ENCODE measurements around the gene KNDC1. TPM values are rescaled to one million over a fixed set of nuclear protein-coding genes. Genes with fewer than 3 reads are reported as not detected.
A peak's percentile ranks its signal among the peaks of the same experiment; 100 is the strongest.
"Not testable (repeated sequence)": the region's sequence is repeated elsewhere in the genome, so short reads cannot be mapped to it uniquely, and the experiment has no call there.

The KNDC1 gene
- total RNA-seq, 6 experiments from 2014 or later, result 0.54 to 11.6 (median 8.2) TPM

DNA sequence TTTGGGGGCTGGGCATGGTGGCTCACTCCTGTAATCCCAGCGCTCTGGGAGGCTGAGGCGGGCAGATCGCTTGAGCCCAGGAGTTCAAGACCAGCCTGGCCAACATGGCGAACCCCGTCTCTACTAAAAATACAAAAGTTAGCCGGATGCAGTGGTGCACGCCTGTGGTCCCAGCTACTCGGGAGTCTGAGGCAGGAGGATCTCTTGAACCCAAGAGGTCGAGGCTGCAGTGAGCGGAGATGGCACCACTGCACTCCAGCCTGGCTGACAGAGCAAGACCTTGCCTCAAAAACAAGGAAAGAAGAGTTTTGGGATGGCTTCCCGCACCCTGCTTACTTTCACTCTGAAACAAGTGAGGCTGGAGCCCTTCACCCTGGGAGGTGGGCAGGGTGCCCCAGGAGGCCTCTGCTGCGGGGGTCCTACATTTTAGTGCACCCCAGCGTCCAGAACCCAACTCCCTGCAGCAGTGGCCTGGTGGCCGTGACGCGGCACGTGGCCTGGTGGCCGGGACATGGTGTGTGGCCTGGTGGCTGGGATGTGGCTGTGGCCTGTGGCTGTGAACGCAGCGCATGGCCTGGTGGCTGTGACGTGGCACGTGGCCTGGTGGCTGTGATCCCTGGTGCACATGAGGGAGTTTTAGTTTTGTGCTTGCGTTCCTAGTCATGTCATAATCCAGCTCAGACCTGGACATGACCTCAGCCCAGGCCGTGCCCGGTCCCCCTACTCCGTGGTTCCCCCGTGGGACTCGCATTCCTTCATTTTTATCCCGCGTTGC is 9.3 kb downstream of the KNDC1 start:
- H3K9me3 ChIP-seq, result no peaks in the 10 kb centered on the region
- H3K4me1 ChIP-seq, result no peaks in the 10 kb centered on the region
- peak in 1 of 3 donors; percentile 28 for DNase-seq
- no peaks in the 10 kb centered on the region for H3K36me3 ChIP-seq
- no peak overlapping the region for H3K4me3 ChIP-seq
- WGBS (ENCODE audit: insufficient coverage, low coverage, low lambda C conversion rate, missing lambda C conversion rate), result 88% methylated on average over 14 of the region's 30 CpGs
- H3K27me3 ChIP-seq, result no peaks in the 10 kb centered on the region
- TF ChIP-seq POLR2A (IDR thresholded peaks at IDR 0.05), result no peak
- TF ChIP-seq, protein P1, sequence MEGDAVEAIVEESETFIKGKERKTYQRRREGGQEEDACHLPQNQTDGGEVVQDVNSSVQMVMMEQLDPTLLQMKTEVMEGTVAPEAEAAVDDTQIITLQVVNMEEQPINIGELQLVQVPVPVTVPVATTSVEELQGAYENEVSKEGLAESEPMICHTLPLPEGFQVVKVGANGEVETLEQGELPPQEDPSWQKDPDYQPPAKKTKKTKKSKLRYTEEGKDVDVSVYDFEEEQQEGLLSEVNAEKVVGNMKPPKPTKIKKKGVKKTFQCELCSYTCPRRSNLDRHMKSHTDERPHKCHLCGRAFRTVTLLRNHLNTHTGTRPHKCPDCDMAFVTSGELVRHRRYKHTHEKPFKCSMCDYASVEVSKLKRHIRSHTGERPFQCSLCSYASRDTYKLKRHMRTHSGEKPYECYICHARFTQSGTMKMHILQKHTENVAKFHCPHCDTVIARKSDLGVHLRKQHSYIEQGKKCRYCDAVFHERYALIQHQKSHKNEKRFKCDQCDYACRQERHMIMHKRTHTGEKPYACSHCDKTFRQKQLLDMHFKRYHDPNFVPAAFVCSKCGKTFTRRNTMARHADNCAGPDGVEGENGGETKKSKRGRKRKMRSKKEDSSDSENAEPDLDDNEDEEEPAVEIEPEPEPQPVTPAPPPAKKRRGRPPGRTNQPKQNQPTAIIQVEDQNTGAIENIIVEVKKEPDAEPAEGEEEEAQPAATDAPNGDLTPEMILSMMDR (IDR thresholded peaks at IDR 0.05), result no peak
- no peak for ATAC-seq
- H3K27ac ChIP-seq, result no peak overlapping the region
- intact Hi-C loops (cut with DNase I), result no loop called here

DNA sequence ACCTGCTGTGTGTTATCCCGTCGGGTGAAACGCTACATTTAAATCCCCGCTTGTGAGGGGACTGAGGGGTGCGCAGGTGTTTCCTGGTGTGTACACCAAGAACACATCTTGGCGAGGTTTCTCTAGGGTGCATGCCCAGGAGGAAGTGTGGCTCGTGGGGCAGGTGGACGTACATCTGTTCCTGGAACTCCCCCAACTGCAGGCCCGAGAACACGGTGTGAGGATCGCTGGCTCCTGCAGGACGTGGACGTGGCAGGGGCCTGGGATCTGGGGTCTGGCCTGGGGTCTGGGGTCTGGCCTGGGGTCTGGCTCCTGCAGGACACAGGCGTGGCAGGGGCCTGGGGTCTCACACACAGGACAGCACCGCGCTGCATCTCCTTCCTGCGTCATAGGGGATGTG is 10.1 kb downstream of the KNDC1 start:
- peak in 1 of 3 donors; percentile 33 for DNase-seq
- H3K4me1 ChIP-seq, result no peaks in the 10 kb centered on the region
- TF ChIP-seq, protein P1 (IDR thresholded peaks at IDR 0.05), result no peak
- no peak for TF ChIP-seq POLR2A (IDR thresholded peaks at IDR 0.05)
- no peaks in the 10 kb centered on the region for H3K36me3 ChIP-seq
- no peak overlapping the region for H3K4me3 ChIP-seq
- 77% methylated on average over 4 of the region's 17 CpGs for WGBS (ENCODE audit: insufficient coverage, low coverage, low lambda C conversion rate, missing lambda C conversion rate)
- ATAC-seq, result no peak
- H3K27ac ChIP-seq, result no peak overlapping the region
- no peaks in the 10 kb centered on the region for H3K9me3 ChIP-seq
- no peaks in the 10 kb centered on the region for H3K27me3 ChIP-seq
- intact Hi-C loops (cut with DNase I), result no loop called here

DNA sequence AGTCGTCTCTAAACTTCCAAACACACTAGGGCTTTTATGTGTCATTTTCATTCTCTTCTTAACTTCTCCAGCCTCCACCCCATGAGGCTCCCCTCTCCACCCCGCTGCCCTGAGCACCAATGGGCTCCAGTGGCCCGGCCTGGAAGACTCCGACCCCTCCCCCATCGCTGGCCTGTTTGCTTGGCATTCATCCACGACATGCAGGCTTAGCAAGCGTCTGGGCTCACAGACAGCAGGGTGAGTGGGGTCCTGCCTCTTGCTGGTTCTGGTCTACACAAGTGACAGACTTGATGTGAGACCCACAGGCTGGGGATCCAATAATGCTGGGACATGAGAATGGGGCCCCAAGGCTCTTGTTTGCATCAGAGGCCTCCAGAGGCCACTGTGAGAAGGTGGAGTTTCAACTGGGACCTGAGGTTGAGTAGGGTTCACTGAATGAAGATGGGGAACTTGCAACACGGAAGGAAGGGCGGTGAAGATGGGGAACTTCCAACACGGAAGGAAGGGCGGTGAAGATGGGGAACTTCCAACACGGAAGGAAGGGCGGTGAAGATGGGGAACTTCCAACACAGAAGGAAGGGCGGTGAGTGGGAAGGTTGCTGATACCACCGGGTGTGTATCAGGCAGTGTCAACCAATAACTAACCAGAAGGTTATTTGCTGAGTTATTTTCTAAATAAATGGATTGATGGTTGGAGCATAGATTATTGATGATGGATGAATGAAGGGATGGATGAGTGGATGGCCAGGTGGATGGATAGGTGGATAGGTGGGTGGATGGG is 14.0 kb downstream of the KNDC1 start:
- DNase-seq (peak in 1 of 3 donors; percentile 46), ATAC-seq (no peak)
- Histone ChIP-seq H3K36me3 (no peaks in the 10 kb centered on the region), H3K27me3 (no peaks in the 10 kb centered on the region), H3K4me3 (no peak overlapping the region), H3K4me1 (no peaks in the 10 kb centered on the region), H3K9me3 (no peaks in the 10 kb centered on the region), H3K27ac (no peak overlapping the region)
- TF ChIP-seq, protein P1 (IDR thresholded peaks at IDR 0.05), result no peak
- TF ChIP-seq POLR2A (IDR thresholded peaks at IDR 0.05), result no peak
- intact Hi-C loops (cut with DNase I), result no loop called here
- 60% methylated on average over 14 of the region's 15 CpGs for WGBS (ENCODE audit: insufficient coverage, low coverage, low lambda C conversion rate, missing lambda C conversion rate)

DNA sequence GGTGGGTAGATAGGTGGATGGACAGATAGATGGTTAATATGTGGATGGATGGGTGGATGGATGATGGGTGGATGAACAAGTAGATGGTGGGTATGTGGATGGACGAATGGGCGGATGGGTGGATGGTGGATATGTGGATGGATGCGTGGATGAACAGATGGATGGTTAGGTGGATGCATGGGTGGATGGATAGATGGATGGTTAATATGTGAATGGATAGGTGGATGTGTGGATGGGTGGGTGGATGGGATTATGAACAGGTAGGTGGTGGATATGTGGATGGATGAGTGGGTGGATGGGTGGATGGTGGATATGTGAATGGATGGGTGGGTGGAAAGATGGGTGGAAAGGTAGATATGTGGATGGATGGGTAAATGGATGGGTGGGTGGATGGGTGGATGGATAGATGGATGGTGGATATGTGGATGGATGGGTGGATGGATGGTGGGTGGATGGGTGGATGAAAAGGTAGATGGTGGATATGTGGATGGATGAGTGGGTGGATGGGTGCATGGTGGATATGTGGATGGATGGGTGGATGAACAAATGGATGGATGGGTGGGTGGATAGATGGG is 14.8 kb downstream of the KNDC1 start:
- Histone ChIP-seq H3K36me3 (no peaks in the 10 kb centered on the region), H3K9me3 (no peaks in the 10 kb centered on the region), H3K4me3 (no peak overlapping the region), H3K27ac (no peak overlapping the region), H3K27me3 (no peaks in the 10 kb centered on the region), H3K4me1 (no peaks in the 10 kb centered on the region)
- intact Hi-C loops (cut with DNase I), result no loop called here
- 40% methylated on average over 3 of the region's 3 CpGs for WGBS (ENCODE audit: insufficient coverage, low coverage, low lambda C conversion rate, missing lambda C conversion rate)
- ATAC-seq (no peak), DNase-seq (no peak)
- TF ChIP-seq, protein P1 (IDR thresholded peaks at IDR 0.05), result no peak
- no peak for TF ChIP-seq POLR2A (IDR thresholded peaks at IDR 0.05)

DNA sequence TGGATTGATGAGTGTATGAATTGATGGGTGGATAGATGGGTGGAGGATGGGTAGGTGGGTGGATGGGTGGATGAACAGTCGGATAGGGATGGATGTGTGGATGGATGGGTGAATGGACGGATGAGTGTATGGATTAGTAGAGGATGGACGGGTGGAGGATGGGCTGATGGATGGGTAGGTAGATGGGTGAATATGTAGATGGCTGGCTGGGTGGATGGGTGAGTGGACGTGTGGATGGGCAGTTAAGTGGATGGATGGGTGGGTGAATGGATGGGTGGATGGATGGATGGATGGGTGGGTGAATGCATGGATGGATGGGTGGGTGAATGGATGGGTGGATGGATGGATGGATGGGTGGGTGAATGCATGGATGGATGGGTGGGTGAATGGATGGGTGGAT is 15.6 kb downstream of the KNDC1 start:
- H3K27ac ChIP-seq; intact Hi-C loops (cut with DNase I); H3K27me3 ChIP-seq; ATAC-seq; H3K9me3 ChIP-seq; H3K36me3 ChIP-seq; H3K4me1 ChIP-seq; H3K4me3 ChIP-seq: not testable (repeated sequence)
- 76% methylated on average over 4 of the region's 4 CpGs for WGBS (ENCODE audit: insufficient coverage, low coverage, low lambda C conversion rate, missing lambda C conversion rate)
- DNase-seq, result peak in 1 of 3 donors; percentile 10

Measured in right lobe of liver (tissue), 6 donors.